Endometrium (tissue), 2 donors: Measurements from ENCODE around the gene DHX36.

Source experiments
- FAIRE-seq: peaks from 2 replicates; lab custom pipeline; 2012; peaks lifted over from hg19 to GRCh38; lab: Jason Lieb, UNC
- donor health status: control.
- donor health status: control.

The DHX36 gene

GRCh38 chr3:154224366-154224765 lies 99.9 kb downstream of the DHX36 start:
- no peak for FAIRE-seq

- no peak for FAIRE-seq
Measured at GRCh38 chr3:154223519-154223918, 100.8 kb downstream of the DHX36 start.
